Thoracic aorta (tissue), 2 donors: ENCODE measurements around the gene SPAG7. TPM values are rescaled to one million over a fixed set of nuclear protein-coding genes. Genes with fewer than 3 reads are reported as not detected.
A peak's percentile ranks its signal among the peaks of the same experiment; 100 is the strongest.

Experiments
- ATAC-seq: fragments of 150-250 bp; one replicate; pipeline ENCODE4 v1.8.0; 2017; ENCODE audit warnings: low read depth; ENCODE audit not compliant: insufficient number of reproducible peaks, low FRiP score
- DNase-seq: peaks from one replicate; pipeline ENCODE4 v3.0.0-alpha.2; 2020; ENCODE audit warnings: low spot score
- H3K27ac ChIP-seq, 2 donors: fragments of 200-600 bp; sonication (generic); 1 replicate in 1 of 2; 2 replicates in 1 of 2; pipeline ENCODE4 v1.5.1; 2016; ENCODE audit warnings: mild to moderate bottlenecking in 2 of 2, moderate library complexity in 2 of 2
- H3K27me3 ChIP-seq: fragments of 200-600 bp; sonication (generic); replicated peaks from 2 replicates; pipeline ENCODE4 v1.6.0; 2016; ENCODE audit warnings: mild to moderate bottlenecking; ENCODE audit not compliant: insufficient read depth
- H3K36me3 ChIP-seq: fragments of 200-600 bp; sonication (generic); one replicate; pipeline ENCODE4 v1.5.1; 2016
- H3K4me1 ChIP-seq, 2 donors: fragments of 200-600 bp; sonication (generic); 1 replicate in 1 of 2; 2 replicates in 1 of 2; pipeline versions ENCODE4 v1.5.1 to v1.6.0; 2016; ENCODE audit warnings: low read depth in 2 of 2, mild to moderate bottlenecking in 1 of 2; ENCODE audit not compliant: control insufficient read depth in 1 of 2
- H3K4me3 ChIP-seq: fragments of 200-600 bp; sonication (generic); 2 replicates; pipeline ENCODE4 v1.5.1; 2016; ENCODE audit warnings: mild to moderate bottlenecking
- H3K9me3 ChIP-seq: fragments of 200-600 bp; sonication (generic); 2 replicates; pipeline ENCODE4 v1.5.1; 2016
- total RNA-seq, 2 donors: library from RNA; depleted of rRNA; stranded (reverse); fragments of >200 nt; gene quantifications; one replicate each; pipeline versions ENCODE4 v1.1.0 to v1.2.3, GENCODE V29; 2016
- TF ChIP-seq, protein P1 (sequence below): fragments of 200-600 bp; sonication (generic); IDR thresholded peaks from one replicate; pipeline ENCODE4 v1.5.1; 2019; ENCODE audit warnings: antibody characterized with exemption

The SPAG7 gene
- total RNA-seq, 2 donors from 2014 or later, result 32.3 to 43.1 TPM

DNA sequence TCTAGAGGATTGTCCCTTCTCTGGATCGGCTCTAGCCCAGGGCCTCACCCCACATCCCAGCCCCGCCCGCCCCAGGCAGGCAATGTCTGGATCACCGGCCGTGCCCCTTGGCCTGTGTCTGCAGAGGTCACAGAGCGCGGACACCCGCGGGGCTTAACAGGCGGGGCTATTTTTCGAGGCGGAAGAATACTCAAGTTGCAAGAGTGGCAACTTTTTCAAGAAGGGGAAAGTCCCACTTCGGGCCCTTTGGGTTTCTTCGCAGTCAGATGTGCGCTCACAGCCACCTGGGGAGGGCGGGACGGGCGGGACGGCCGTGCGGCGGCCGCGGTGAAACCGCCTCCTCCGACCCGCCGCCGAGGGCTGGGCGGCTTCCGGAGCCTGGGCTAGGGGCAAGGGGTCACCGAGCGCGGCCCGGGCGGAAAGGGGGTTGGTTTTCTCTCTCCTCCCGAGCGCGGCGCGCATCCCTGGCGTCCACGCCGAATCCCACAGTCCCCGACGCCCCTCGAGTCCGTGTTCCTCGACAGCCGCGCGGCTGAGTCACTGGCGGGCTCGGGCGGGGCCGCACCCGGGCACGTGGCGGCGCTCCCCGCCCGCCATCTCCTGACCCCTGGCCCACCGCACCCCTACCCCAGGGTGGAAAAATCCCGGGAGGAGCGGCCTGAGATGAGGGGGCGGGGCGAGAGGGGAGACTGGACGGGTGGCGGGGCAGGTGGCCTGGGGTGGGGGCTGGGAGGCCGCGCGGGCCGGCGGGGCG lies 18.1 kb downstream of the SPAG7 start:
- no peaks in the 10 kb centered on the region for H3K27me3 ChIP-seq
- peak overlapping the region; percentile 93 to 97 for H3K27ac ChIP-seq
- H3K9me3 ChIP-seq, result no peaks in the 10 kb centered on the region
- DNase-seq, result no peak
- TF ChIP-seq, protein P1, sequence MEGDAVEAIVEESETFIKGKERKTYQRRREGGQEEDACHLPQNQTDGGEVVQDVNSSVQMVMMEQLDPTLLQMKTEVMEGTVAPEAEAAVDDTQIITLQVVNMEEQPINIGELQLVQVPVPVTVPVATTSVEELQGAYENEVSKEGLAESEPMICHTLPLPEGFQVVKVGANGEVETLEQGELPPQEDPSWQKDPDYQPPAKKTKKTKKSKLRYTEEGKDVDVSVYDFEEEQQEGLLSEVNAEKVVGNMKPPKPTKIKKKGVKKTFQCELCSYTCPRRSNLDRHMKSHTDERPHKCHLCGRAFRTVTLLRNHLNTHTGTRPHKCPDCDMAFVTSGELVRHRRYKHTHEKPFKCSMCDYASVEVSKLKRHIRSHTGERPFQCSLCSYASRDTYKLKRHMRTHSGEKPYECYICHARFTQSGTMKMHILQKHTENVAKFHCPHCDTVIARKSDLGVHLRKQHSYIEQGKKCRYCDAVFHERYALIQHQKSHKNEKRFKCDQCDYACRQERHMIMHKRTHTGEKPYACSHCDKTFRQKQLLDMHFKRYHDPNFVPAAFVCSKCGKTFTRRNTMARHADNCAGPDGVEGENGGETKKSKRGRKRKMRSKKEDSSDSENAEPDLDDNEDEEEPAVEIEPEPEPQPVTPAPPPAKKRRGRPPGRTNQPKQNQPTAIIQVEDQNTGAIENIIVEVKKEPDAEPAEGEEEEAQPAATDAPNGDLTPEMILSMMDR, result no peak
- H3K36me3 ChIP-seq, result peaks cover 3% of the 10 kb centered on the region
- H3K4me1 ChIP-seq, result peaks cover 30 to 49% of the 10 kb centered on the region in 2 donors
- ATAC-seq, result no peak
- H3K4me3 ChIP-seq, result peak overlapping the region; percentile 76

DNA sequence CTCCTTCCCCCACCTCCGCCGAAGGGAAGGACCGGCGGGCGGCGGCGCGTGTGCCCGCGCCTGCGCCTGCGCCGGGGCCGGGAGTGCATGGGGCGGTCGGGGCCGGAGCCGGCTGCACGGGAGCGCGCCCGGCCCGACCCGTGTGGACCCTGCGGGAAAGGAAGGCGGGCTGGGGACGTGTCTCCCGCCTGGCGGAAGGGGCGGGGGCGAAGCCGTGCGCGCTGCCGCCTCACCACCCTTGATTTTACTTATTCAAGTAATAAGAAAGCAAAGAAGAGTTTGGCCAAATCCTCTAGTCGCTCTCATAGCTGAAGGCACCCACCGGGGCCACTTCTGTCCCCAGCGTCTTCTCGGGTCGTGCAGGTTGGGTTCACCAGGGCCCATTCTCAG lies 18.7 kb downstream of the SPAG7 start:
- ATAC-seq, result peak; percentile 25
- peak overlapping the region; percentile 93 to 97 for H3K27ac ChIP-seq
- DNase-seq, result no peak
- H3K9me3 ChIP-seq, result no peaks in the 10 kb centered on the region
- H3K4me3 ChIP-seq, result peak overlapping the region; percentile 76
- peaks cover 3% of the 10 kb centered on the region for H3K36me3 ChIP-seq
- peaks cover 31 to 55% of the 10 kb centered on the region in 2 donors for H3K4me1 ChIP-seq
- TF ChIP-seq, protein P1, result no peak
- H3K27me3 ChIP-seq, result no peaks in the 10 kb centered on the region

- Histone ChIP-seq H3K4me3 (peak within 1 kb of the TSS; percentile 76), H3K4me1 (peaks cover 27 to 57% of the 10 kb centered on the region in 2 donors), H3K27ac (peak within 1 kb of the TSS; percentile 93 to 97), H3K27me3 (no peaks in the 10 kb centered on the region), H3K36me3 (peaks cover 3% of the 10 kb centered on the region), H3K9me3 (no peaks in the 10 kb centered on the region)
- TF ChIP-seq, protein P1, result no peak
- ATAC-seq (peak; percentile 61), DNase-seq (peak; percentile 82)
Observed at GRCh38 chr17:4948166-4948930, 19.3 kb downstream of the SPAG7 start, which contains the start of gene PFN1. TSS of gene PFN1 (minus strand) at chr17:4948530. CDS start at chr17:4948394, 136 bp downstream.

GRCh38 chr17:4947411-4948165 lies 20.0 kb downstream of the SPAG7 start:
- TF ChIP-seq, protein P1, result no peak
- Histone ChIP-seq H3K4me1 (peaks cover 22 to 57% of the 10 kb centered on the region in 2 donors), H3K4me3 (peak overlapping the region; percentile 76), H3K27ac (peak overlapping the region; percentile 93 to 97), H3K27me3 (no peaks in the 10 kb centered on the region), H3K9me3 (no peaks in the 10 kb centered on the region), H3K36me3 (peaks cover 3% of the 10 kb centered on the region)
- DNase-seq, result no peak
- no peak for ATAC-seq
